ENCODE data around the gene SPEN. TPM values are rescaled to one million over a fixed set of nuclear protein-coding genes. Genes with fewer than 3 reads are reported as not detected.

SPEN gene
- total RNA-seq, 4 donors from 2014 or later, result 44.0 to 83.3 (median 67.1) TPM

DNA sequence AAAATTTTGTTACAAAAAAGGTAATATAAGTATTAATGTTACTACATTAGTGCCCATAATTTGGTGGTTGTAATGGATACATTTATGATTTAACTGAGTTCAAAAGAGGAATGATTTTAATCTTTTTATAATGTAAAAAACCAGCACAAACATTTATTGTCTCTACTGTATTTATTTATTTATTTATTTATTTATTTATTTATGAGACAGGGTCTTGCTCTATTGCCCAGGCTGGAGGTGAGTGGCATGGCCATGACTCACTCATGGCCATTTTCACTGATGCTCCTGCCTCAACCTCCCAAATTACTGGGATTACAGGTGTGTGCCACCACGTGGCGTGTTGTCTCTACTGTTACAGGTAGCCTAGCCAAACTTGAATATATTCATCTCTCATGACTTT is 21.9 kb downstream of the SPEN start:
- TF ChIP-seq, protein P1, sequence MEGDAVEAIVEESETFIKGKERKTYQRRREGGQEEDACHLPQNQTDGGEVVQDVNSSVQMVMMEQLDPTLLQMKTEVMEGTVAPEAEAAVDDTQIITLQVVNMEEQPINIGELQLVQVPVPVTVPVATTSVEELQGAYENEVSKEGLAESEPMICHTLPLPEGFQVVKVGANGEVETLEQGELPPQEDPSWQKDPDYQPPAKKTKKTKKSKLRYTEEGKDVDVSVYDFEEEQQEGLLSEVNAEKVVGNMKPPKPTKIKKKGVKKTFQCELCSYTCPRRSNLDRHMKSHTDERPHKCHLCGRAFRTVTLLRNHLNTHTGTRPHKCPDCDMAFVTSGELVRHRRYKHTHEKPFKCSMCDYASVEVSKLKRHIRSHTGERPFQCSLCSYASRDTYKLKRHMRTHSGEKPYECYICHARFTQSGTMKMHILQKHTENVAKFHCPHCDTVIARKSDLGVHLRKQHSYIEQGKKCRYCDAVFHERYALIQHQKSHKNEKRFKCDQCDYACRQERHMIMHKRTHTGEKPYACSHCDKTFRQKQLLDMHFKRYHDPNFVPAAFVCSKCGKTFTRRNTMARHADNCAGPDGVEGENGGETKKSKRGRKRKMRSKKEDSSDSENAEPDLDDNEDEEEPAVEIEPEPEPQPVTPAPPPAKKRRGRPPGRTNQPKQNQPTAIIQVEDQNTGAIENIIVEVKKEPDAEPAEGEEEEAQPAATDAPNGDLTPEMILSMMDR (IDR thresholded peaks at IDR 0.05; ENCODE audit: low read depth), result no peak

DNA sequence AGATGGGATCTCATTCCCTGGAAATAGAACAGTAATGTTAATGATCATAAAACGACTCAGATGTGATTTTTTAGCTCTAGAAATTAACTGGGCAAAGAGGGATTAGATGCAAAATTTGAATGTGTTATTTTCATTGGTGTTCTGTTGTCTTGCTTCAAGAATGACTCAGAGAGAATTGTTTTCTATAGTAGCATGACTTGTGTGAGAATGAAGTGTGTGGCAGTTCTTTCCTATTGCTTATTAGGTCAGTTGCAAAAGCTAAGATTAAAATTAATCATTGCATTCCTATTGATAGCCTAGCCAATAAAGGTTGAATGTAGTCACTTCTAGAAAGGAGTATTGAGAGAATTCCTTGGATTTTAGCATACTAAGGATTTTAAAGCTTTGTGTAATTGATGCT is 22.9 kb downstream of the SPEN start:
- TF ChIP-seq, protein P1 (IDR thresholded peaks at IDR 0.05; ENCODE audit: low read depth), result no peak

DNA sequence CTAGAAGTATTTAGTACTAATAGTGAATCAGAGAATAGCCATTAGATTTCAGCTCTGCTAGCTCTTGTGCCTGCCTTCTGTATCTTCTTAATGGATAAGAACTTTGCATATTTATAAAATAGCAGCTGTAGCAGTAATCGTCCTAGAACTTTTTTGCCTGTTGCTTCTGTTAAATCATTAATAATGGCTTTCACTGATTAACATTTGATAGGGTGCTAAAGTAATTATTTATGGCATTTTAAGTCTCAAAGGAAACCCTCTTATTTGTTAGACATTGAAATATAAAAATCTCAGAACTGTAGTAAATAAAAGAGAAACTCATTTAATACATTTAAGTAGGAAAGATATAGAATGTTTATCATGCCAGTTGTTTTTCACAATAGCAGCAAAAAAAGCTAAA is 27.0 kb downstream of the SPEN start:
- TF ChIP-seq, protein P1 (IDR thresholded peaks at IDR 0.05; ENCODE audit: low read depth), result no peak

DNA sequence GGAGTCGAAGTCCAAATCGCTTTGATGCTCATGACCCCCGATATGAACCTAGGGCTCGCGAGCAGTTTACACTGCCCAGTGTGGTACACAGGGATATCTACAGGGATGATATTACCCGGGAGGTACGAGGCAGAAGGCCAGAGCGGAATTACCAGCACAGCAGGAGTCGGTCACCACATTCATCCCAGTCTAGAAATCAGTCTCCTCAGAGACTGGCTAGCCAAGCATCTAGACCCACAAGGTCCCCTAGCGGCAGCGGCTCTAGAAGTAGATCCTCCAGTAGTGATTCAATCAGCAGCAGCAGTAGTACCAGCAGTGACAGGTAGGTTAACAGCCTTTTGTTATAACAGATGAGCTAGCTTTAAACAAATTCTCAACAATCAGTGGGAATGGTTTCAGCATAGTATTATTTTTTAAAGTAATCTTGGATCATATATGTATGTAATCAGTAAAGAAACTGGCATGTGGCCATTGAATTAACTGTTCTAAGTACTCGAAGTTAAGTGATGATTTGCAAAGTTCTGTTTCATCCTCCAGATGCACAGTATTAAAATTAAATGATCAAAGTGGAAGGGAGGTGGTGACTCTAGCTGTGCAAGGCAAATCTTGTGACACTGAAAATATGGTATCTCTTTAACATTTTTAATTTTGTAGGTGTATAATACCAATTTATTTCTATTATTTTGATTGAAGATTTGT is 29.0 kb downstream of the SPEN start:
- TF ChIP-seq, protein P1 (IDR thresholded peaks at IDR 0.05; ENCODE audit: low read depth), result no peak

DNA sequence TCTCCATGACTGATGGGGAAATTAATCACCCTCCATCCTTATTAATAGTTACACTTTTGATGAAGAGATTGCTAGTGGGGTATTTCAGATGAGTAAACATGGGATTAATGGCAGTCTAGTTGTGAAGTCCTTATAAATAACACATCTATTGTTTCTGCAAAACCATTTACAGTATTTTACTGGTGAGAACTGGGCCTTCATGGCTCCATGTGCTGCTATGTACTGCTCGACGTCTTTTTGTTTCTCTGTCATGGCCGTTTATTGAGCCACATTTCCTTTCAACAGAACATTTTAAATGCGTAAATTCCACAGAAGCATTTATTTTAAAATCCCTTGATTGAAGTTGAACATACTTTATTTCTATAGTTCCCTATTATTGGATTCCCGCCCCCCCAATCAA is 34.5 kb downstream of the SPEN start:
- TF ChIP-seq, protein P1 (IDR thresholded peaks at IDR 0.05; ENCODE audit: low read depth), result no peak

DNA sequence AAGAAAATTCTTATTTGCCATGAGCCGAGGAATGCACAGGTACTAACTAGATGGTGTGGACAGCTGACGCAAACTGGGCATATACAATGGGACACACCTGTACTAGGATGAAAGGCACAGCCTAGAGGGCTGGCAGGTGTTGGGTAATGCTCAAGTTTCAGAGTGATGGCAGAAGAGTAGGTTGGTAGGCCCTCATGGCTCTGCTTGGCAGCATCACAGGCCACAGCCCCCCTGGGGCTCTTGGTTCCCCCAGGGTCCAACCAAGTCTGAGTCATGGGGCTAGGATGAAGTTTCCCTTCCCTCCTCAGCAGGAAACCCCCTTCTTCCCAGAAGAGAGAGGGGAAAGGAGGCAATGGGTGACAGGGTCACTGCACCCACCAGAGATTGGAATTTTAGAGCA is 35.2 kb downstream of the SPEN start:
- TF ChIP-seq, protein P1 (IDR thresholded peaks at IDR 0.05; ENCODE audit: low read depth), result no peak

DNA sequence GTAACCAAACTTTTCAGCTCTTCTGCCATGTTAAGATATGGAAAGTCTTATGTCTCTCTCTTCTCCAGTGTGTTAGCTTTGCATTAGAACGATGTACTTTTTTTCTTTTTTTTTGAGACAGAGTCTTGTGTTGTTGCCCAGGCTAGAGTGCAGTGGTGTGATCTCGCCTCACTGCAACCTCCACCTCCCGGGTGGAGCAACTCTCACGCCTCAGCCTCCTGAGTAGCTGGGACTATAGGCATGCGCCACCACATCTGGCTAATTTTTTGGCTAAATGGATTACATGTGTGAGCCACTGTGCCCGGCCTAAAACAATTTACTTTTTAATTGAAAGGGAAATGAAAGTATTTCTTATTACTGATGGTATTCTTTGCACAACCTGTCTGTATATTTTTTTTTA is 35.8 kb downstream of the SPEN start:
- TF ChIP-seq, protein P1 (IDR thresholded peaks at IDR 0.05; ENCODE audit: low read depth), result no peak

All from subcutaneous adipose tissue (tissue), 4 donors.